GM19397 (cell line): ENCODE results near the gene MEDAG.

ENCODE experiments used
- ATAC-seq: cut with Tn5 transposase; IDR thresholded peaks from one replicate; pipeline ENCODE4 v1.9.1; 2021; ENCODE audit warnings: mild to moderate bottlenecking, moderate library complexity; ENCODE audit not compliant: unreplicated experiment

Gene MEDAG

DNA sequence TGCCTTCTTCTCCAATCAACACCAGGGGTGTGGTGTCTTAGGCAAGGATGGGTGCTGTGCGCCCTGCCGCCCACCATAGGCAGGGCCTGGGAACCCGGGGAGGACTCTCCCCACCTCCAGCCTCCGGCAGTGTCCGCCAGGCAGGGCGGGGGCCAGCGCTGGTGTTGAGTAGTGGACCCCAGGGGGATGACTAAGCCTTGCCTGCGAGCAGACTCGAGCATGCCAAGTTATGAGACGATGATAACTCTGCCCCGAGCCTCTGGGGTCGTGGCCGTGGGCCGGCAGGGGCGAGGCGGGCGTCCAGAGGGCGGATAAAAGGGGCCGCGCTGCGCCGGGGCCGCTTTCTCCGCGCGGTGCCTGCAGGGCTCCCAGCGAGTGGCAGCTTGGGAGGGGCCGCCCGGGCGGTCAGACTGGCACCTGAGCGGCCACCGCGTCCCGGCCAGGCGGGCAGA, at the start of gene MEDAG:
TSS of gene MEDAG (plus strand) at position 340 of the 452 bp plus-strand sequence. CDS start 245 bp downstream, outside the sequence.
- ATAC-seq: no peak

DNA sequence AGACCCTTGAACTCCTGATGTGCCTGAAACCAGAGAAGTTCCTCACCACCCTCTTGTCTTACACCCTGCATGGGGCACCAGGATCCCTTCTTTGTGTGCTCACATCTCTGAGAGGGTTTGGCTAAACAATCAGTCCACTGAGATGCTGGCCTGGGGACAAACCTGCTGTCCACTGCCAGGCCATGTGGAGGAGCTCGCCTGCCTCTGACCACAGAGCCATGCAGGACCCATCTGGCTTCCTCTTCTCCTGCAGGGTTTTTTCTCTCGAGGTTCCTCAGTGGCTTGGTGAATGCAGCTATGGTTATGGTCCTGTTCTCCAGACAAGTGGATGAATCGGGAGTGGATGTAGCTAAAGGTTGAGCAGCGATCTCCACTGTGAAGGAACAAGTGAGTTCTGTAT, 49.1 kb upstream of the MEDAG start:
- no peak for ATAC-seq

DNA sequence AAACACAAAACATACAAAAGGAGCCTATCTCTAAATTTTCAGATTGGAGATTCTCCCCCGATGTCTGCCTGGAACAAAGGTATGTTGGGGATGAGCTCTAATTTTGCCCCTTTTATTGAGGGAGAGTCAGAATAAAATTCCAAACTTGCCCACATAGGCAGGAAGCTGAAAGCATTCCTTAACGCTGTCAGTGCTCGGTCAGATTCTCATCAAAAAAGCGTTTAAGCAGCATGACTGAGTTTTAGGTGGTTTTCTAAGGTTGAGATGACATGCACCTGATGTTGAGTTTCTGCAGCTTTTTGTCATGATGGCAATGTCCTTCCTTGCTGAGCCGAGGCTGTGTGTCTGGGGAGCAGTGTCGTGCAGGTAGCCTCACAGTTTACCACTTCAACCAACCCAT, 48.4 kb upstream of the MEDAG start:
- ATAC-seq: no peak

DNA sequence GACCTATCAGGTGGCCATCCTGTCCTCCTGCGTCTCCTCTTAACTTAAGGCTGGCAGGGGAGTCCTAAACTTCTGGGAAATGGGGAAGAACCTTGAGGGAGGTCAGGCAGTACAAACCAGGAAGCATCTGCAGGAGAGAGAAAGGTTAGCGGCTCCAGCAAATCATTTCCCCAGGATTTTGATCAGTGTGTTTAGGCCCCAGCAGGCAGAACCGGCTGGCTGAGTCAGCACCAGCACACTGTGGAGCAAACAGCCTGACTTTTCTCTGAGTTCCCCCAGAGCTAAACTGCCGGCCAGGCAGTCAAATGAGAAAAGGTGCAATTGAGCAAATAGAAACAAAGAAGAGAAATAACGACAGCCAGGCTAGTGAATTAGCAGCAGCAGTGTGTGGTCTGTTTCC, 46.7 kb upstream of the MEDAG start:
- ATAC-seq: no peak

DNA sequence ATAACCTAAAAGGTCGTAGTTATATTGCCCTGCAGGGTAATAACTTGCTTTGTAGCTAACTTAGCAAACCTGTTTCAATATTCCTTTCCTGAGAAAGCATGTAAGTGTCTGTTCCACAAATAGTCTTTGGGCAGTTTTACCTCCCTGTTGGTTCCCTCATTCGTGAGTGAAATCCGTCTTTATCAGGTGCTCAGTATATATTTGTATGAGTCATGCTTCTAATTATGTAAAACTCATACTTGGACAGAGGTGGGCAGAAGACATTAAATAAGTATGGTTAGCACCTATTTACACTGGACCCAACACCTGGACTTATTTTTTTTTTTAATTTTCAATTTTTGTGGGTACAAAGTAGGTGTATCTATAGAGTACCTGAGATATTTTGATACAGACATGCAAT, 44.9 kb upstream of the MEDAG start:
- no peak for ATAC-seq

DNA sequence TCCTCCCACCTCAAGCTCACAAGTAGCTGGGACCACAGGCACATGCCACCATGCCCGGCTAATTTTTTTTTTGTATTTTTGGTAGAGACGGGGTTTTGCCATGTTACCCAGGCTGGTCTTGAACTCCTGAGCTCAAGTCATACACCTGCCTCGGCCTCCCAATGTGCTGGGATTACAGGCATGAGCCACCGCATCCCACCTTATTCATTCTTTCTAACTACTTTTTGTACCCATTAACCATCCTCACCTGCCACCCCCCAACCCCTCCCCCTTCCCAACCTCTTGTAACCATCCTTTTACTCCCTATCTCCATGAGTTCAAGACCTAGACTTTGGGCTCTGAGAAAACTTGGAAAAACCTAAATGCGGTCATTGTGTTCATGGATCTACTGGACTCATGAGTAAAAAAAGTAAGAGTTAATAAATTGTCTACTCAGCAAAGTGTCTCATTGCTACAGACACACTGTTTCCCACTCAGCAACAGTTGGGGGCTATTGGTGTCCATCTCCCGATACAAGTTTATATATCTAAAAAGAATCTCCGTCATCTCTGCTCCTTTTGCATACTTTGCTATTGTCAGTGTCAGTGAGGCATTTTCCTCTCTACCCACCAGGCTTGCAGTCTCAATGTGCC, 44.1 kb upstream of the MEDAG start:
- ATAC-seq: no peak

DNA sequence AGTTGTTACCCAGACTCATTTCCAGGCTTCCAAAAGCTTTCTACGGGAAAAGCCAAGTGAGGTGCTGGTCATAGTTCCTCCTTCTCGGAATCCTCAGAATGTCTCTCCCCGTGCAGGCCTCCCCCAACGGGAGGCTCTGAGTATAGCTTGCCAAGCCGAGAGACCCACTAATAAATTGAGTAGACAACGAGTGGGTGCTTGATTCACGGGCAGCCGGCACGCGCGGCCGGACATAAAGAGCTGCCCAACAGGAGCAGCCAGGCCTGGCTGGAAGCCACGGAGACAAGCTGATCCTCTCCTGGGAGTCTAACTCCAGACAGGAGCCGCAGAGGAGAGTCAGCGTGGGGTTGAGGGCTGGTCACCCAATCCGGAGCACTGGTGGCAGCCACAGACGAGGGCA, 43.4 kb upstream of the MEDAG start:
- ATAC-seq: no peak

DNA sequence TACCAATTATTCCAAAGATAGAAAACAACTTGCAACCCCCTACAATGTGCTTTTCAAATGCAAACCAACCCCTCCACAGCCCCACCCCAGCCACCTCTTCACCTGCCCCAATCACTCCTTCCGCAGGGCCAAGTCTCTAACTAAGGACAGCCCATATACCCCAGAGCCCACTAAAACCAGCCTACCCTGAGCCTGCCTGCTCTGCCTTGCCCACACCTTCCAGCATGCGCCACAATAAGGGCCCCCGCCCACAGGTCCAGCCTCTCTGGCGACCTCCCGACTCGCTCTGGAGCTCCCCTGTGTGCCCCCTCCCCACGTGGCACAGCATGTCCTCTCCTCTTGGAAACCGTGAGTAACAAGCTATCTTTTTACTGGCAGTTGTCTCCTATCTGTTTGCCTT, 42.8 kb upstream of the MEDAG start:
- ATAC-seq: no peak

DNA sequence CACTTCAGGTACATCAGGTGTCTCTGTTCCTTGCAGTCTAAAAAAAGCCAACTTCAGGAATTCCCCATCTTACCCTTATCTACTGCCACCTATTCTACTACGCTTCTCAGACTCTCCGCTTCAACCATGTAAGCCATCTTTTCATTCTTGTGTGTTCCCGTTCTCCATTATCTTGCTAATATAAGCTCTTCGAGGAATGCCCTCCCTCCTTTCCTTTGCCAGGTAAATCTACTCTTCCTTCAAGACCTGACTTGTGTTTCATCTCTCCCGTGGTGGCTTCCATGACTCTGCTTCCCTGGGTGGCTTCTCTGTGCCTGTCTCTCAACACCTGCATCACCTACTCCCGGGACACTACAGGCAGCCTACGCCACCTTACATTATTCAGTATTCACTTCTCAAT, 42.3 kb upstream of the MEDAG start:
- ATAC-seq: no peak

DNA sequence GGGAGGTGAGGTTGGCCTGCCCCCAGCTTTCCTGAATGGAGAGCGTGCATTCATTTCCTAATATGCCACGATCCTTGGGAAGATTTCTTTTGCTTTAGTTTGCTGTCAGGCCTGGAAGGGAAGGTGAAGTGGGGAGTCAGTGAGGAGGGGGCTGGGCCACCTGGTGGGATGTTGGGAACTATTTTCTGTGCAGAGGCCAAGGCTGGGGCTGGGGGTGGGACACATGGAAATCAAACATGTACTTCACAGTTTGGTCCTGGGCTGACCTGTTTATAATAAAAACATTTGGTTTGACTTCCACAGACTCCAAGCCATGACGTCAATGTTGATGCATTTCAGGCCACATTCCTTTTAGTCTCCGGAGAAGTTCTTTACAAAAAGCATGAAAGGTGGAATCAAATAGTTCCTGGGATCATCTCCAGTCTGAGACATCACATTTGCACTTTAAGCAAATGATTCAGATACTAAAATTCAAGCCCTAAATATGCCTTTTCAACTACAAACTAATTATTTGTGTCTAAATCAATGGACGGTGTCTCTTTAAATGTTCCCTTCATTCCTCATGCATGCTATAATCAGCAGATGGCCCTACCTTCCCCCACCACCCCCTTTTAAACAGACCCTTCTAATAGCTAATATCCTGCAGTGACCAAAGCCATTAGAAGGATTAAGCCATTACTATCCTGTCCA, 41.5 kb upstream of the MEDAG start:
- ATAC-seq: no peak

DNA sequence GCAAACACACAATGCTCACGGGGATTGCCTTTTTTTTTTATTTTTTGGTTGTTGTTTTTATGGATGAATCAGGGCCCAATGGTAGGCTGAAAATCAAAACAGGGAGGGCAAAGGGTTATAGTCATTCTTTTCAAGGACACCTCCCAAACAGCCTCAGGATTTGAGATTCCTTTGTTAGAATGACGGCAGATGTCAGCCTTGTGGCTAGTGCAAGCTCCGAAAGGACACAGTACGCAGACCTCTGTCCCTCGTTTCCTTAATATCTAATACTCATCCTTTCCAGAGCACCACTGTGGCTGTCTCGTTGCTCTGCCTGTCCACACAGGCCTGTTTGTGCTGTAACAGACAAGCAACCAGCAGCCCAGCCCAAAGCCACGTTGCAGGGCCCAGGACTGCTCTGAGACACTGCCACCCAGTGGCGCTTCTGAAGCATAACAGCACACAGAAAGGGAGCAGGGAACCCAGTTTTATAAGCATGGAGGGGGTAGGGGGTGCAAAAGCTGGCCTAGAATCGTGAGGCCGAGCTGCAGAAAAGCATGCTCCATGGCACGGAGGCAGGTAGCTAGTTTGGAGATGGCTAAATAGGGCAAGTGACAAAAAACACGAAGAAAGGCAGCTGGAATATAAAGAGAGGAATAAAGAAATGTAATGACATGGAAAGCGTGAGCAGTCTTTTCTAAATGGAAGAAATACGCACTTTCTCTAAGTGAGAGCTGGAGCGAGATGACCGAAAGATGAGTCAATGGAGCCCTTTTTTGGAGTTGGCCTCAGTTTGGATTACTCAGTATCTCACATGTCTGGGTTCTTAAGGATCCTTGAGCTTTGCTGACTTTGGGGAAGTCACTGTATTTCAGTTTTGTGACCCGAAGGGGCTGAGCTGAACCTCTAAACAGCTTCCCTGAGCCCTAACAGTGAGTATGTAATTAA, 40.7 kb upstream of the MEDAG start:
- ATAC-seq: peak; percentile 79

DNA sequence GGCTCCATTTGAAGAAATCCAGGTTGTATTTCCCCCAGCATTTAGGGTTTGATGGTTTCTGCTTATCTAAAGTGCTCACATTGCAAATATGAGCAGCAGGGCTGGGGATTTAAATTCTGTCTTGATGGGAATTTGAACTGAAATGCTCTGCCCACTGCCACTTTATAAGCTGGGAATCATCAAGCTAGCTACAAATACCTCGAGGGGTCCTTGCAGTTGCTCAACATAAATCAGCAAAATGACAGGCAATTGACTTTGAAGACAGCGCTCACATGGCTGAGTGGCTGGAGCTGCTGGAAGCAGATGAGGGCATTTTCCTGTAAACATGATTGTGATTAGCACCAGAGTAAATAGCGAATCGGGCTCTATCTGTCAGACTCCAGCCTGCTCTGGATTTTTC, 39.4 kb upstream of the MEDAG start:
- ATAC-seq: no peak

DNA sequence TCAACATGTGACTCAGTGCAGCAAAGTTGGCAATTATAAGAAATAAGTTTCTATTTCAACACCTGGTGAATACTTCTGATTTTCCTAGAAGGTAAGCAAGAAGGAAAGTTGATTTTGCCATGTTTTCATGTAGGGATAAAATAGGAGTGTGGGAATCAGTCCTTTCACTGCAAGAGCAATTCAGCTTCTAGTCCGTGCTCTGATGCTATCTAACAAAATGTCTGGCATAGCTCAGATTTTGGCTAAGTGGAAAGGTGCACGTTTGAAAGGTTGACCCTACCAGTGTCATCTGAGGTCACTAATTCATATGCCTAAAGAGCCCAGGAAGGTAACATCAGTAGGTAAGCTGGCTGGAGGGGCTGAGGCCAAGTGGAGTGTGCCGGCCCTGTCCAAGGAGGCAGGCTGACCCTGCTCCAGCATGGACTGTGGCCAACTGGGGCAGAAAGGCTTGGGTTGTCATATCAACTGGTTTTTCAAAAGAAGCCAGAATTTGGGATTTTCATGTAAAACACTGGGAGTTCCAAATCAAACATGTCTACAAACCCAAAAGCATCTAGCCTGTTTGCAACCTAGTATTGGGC, 38.9 kb upstream of the MEDAG start:
- ATAC-seq: no peak

DNA sequence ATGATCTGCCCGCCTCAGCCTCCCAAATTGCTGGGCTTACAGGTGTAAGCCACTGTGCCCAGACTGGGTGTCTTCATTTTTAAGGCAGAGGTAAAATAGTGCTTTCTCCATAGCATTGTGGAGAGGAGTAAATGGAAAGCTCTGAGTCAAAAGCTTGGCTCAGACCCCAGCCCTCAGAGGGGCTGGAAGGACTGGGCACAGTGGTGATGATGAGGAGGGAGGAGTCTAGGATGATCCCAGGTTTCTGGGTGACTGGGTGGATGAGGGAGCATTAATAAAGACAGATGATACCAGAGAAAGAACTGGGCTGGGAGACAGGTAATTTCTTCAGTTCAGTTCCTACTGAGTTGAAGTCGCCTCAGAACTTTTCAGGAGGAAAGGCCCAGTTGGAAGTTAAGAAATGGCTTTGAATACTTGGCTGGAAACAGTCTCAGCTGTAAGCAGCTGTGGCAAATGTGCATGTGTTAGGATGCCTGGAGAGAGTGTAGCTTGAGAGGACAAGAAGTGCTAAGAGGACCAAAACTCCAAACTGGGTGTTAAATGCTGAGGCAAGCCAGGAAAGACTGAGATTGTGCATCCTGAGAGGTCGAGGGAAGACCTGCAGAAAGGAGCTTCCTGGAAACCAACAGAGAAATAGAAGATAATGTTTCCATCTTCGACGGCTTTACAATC, 37.1 kb upstream of the MEDAG start:
- ATAC-seq: no peak

DNA sequence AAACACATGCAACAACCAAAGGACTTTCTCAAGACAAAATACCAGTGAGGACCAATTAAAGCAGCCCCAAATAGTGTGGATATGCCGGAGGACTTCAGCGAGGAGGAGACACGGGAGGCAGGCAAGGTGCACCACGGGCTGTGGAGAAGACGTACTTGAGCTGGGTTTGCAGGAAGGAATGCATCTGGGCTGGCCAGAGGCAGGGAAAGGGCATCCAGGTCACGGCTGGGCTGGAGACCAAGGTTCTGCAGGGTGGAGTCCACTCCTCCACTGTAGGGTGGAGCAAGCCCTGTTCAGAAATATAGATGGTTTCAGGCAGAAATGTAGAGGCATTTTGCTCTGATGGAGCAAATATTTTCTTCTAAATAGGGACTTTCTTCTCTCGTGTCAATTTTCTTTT, 36.6 kb upstream of the MEDAG start:
- ATAC-seq: no peak

DNA sequence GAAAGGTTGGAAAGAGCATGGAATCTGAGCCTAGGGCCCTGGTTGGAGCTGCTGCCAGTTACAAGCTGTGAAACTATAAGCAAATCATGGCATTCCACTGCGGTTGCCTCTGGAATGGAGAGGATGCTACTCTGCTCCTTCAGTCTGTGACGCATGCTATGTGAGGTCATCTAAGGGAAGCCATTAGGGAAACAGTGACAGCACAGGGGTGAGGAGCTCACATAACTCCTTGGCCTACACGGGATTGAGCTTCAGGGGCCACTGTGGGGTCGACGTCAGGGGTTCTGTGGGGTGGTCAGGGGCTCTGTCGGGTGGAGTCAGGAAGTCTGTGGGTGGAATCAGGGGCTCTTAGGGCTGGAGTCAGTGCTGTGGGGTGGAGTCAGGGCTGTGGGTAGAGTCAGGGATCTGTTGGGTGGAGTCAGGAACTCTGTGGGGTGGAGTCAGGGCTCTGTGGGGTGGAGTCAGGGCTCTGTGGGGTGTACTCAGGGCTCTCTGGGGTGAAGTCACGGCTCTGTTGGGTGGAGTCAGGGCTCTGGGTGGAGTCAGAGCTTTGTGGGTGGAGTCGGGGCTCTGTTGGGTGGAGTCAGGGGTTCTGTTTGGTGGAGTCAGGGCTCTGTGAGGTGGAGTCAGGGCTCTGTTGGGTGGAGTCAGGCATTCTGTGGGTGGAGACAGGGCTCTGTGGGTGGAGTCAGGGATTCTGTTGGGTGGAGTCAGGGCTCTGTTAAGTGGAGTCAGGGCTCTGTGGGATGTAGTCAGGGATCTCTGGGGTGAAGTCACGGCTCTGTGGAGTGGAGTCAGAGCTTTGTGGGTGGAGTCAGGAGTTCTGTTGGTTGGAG, 35.8 kb upstream of the MEDAG start:
- no peak for ATAC-seq

DNA sequence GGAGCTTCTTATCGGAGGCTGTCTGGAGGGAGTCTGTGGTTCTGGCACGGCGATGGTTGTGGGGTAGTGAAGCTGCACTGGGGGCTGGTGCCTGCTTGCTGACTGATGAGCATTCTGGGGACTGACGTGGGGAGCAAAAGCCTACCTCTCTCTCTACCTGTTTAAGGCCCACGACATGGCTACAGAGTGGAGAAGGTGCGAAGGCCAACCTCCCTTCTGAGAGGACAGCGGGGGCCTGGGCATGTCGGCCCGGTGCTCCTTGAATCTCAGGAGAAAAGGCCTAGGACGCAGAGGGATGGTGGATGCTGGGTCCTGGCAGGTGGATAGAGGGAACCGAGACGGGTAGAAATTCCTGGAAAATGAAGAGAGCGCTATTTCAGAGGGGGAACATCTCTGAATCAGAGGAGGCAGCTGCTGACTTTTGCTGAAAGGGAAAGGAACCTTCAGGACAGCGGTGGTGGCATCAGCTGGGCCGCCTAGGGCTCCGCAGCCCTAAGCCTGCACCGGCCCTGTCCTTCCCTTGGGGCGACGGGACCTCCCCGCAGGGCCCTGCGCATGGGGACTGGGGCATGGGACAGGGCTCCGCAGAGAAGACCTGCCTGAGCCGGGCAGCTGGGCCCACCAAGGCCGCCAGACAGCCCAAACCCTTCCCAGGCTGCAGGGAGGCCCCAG, 35.0 kb upstream of the MEDAG start:
- no peak for ATAC-seq

DNA sequence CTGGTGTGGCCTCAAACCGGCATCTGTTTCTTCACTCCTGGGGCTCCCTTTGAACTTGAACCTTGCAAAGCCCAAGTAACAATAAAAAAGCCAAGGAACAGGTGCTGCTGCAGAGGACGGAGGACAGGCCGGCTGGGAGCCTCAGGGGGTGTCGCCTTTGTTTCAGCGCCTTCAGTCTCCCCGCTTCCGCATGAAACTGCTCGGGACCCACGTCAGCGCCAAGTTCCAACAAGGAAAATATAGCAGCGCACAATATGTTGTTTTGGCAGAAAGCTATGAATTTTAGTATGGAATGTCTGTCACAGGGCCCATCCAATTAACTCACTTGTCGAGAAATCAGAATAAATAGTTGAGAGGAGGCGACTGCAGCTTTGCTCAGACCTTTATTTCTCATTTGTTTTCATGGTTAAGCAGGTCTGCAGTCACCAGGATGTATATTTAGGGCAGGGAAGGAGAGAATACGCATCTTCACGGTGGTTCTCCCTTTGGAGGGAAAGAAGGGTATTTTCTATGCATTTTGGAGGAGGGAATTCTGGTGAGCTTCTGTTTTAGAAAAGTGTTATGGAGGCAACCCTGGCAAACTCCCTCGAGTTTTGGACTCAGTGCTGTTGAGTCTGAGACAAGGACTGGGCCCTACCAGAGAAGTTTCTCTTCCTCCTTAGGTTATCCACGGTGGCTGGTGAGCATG, 34.3 kb upstream of the MEDAG start:
- no peak for ATAC-seq

DNA sequence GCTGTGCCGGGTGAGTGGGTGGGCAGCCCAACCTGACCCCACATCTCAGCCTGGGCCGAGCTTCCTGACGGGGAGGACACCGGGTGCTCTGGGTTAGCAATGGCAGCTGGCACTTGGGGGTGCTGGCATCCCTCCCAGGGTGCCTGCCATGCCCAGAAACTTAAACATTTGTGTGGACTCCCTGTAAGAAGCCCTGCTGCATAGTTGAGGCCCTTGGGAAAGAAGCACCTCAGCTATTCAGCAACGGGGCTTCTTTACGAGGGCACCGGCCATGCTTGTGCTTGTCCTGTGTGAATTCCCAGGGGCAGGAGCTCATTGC, 33.8 kb upstream of the MEDAG start:
- ATAC-seq: no peak
